HCT116 (cell line): ENCODE measurements around the gene SH3BP1. TPM values are rescaled to one million over a fixed set of nuclear protein-coding genes. Genes with fewer than 3 reads are reported as not detected.

Experiments
- ATAC-seq: fragments of 200-7000 bp; cut with Tn5 transposase; 2 replicates; pipeline ENCODE4 v1.9.1; 2020; ENCODE audit warnings: mild to moderate bottlenecking, moderate library complexity
- BruUV-seq: library from RNA; stranded (reverse); fragments of 400-500 nt; replicated peaks from 2 replicates; lab custom pipeline; 2021; lab: Mats Ljungman, UMichigan
- CTCF ChIA-PET: fragments of 300-600 bp; sonication (Branson Sonifier 250); formaldehyde crosslinking; loops from one replicate; lab custom pipeline; 2021; ENCODE audit warnings: antibody characterized with exemption; lab: Charles Lee
- POLR2A ChIA-PET: fragments of 300-600, 350-600 bp; sonication (Branson Sonifier 250); formaldehyde crosslinking; loops from one replicate; lab custom pipeline; 2021; ENCODE audit warnings: antibody characterized with exemption; lab: Charles Lee
- RAD21 ChIA-PET, 2 experiments: fragments of 300-600 bp; sonication (Branson Sonifier 250); formaldehyde crosslinking; loops; one replicate each; lab custom pipeline; 2023; ENCODE audit warnings: low total read pairs in 2 of 2; ENCODE audit not compliant: uncharacterized antibody in 2 of 2, unreplicated experiment in 2 of 2, low non-redundant PET in 1 of 2; lab: Charles Lee
- DNase-seq: peaks from one replicate; pipeline ENCODE4 v3.0.0-alpha.2; 2010; ENCODE audit warnings: low read depth, low spot score
- H2AFZ ChIP-seq: fragments of 200-600 bp; shearing (Covaris generic), sonication (generic); 2 replicates; pipeline ENCODE4 v1.6.1; 2017; ENCODE audit warnings: low read depth, mixed run types, mixed read lengths, antibody characterized with exemption, low read length; ENCODE audit not compliant: poor library complexity, severe bottlenecking
- H3K27ac ChIP-seq: 2 replicates; pipeline ENCODE4 v1.5.1; 2012; ENCODE audit warnings: low read depth, low read length
- H3K27me3 ChIP-seq: fragments of 200-600 bp; sonication (generic); 2 replicates; pipeline ENCODE4 v1.6.1; 2016; ENCODE audit warnings: mixed run types, low read length, mixed read lengths; ENCODE audit not compliant: insufficient read depth
- H3K36me3 ChIP-seq, 2 experiments: fragments of 200-500 bp in 1 of 2; fragments of 200-600 bp in 1 of 2; sonication (Bioruptor generic) in 1 of 2; sonication (generic) in 1 of 2; 2 replicates each; pipeline versions ENCODE4 v1.5.1 to v1.6.1; 2014 to 2016; ENCODE audit warnings: low read length in 2 of 2, inconsistent platforms in 1 of 2, mixed read lengths in 1 of 2, mixed run types in 1 of 2; ENCODE audit not compliant: insufficient read depth in 2 of 2, control insufficient read depth in 1 of 2
- H3K4me1 ChIP-seq, 2 experiments: fragments of 200-600 bp in 1 of 2; sonication (generic) in 1 of 2; 2 replicates each; pipeline versions ENCODE4 v1.5.1 to v1.6.1; 2012 to 2017; ENCODE audit warnings: low read length in 2 of 2, inconsistent platforms in 1 of 2, mild to moderate bottlenecking in 1 of 2, mixed read lengths in 1 of 2, mixed run types in 1 of 2, moderate library complexity in 1 of 2; ENCODE audit not compliant: insufficient read depth in 2 of 2, control insufficient read depth in 1 of 2
- H3K4me2 ChIP-seq: fragments of 200-600 bp; sonication (generic); 2 replicates; pipeline ENCODE4 v1.6.1; 2017; ENCODE audit warnings: mixed run types, low read length, mixed read lengths
- H3K4me3 ChIP-seq, 2 experiments: fragments of 200-600 bp in 1 of 2; sonication (generic) in 1 of 2; replicated peaks in 1 of 2; 2 replicates each; pipeline ENCODE4 v1.5.1; 2011 to 2016; ENCODE audit warnings: low read length in 2 of 2, control low read depth in 1 of 2, low read depth in 1 of 2, mild to moderate bottlenecking in 1 of 2, mixed read lengths in 1 of 2, mixed run types in 1 of 2
- H3K79me2 ChIP-seq: fragments of 200-600 bp; sonication (generic); 2 replicates; pipeline ENCODE4 v1.6.1; 2017; ENCODE audit warnings: mild to moderate bottlenecking, mixed run types, low read length, moderate library complexity, mixed read lengths; ENCODE audit not compliant: insufficient read depth
- H3K9ac ChIP-seq: fragments of 200-600 bp; sonication (generic); 2 replicates; pipeline ENCODE4 v1.6.1; 2016; ENCODE audit warnings: low read length, mixed read lengths
- H3K9me2 ChIP-seq: fragments of 200-600 bp; sonication (generic), shearing (Covaris generic); 2 replicates; pipeline ENCODE4 v1.6.1; 2017; ENCODE audit warnings: mixed run types, mild to moderate bottlenecking, moderate library complexity; ENCODE audit not compliant: insufficient read depth
- H3K9me3 ChIP-seq, 2 experiments: fragments of 200-500 bp in 1 of 2; fragments of 200-600 bp in 1 of 2; sonication (Bioruptor generic) in 1 of 2; sonication (generic) in 1 of 2; 2 replicates each; pipeline ENCODE4 v1.6.1; 2014 to 2017; ENCODE audit warnings: low read length in 2 of 2, mixed read lengths in 2 of 2, inconsistent platforms in 1 of 2, low read depth in 1 of 2, mild to moderate bottlenecking in 1 of 2, mixed run types in 1 of 2, moderate library complexity in 1 of 2; ENCODE audit not compliant: control insufficient read depth in 1 of 2, insufficient read depth in 1 of 2
- H4K20me1 ChIP-seq: fragments of 200-600 bp; sonication (generic), shearing (Covaris generic); 2 replicates; pipeline ENCODE4 v1.6.1; 2017; ENCODE audit warnings: mixed run types, mild to moderate bottlenecking, moderate library complexity; ENCODE audit not compliant: insufficient read depth
- CBX3 ChIP-seq: IDR thresholded peaks from 2 replicates; pipeline ENCODE4 v1.6.1; 2012; ENCODE audit warnings: low read depth
- CEBPB ChIP-seq: IDR thresholded peaks from 2 replicates; pipeline ENCODE4 v1.6.1; 2012; ENCODE audit warnings: low read depth
- EGR1 ChIP-seq: IDR thresholded peaks from 2 replicates; pipeline ENCODE4 v1.6.1; 2012; ENCODE audit warnings: low read depth
- ELF1 ChIP-seq: IDR thresholded peaks from 2 replicates; pipeline ENCODE4 v1.6.1; 2012; ENCODE audit warnings: low read depth, borderline replicate concordance
- EZH2 ChIP-seq: fragments of 200-600 bp; sonication (generic); IDR thresholded peaks from 2 replicates; pipeline ENCODE4 v1.6.1; 2017; ENCODE audit warnings: antibody characterized with exemption, mixed run types
- EZH2phosphoT487 ChIP-seq: fragments of 200-600 bp; IDR thresholded peaks from 2 replicates; pipeline ENCODE4 v1.6.1; 2018; ENCODE audit warnings: antibody characterized with exemption, borderline replicate concordance
- FOSL1 ChIP-seq: IDR thresholded peaks from 2 replicates; pipeline ENCODE4 v1.6.1; 2012; ENCODE audit warnings: low read depth
- POLR2A ChIP-seq: IDR thresholded peaks from 2 replicates; pipeline ENCODE4 v1.7.0; 2011; ENCODE audit warnings: borderline replicate concordance; ENCODE audit not compliant: insufficient read depth, insufficient read length; ENCODE audit errors: extremely low read depth
- POLR2AphosphoS5 ChIP-seq: IDR thresholded peaks from 2 replicates; pipeline ENCODE4 v1.6.1; 2011; ENCODE audit warnings: mild to moderate bottlenecking, low read depth, low read length, moderate library complexity
- RAD21 ChIP-seq: IDR thresholded peaks from 2 replicates; pipeline ENCODE4 v1.6.1; 2012; ENCODE audit warnings: low read depth, mild to moderate bottlenecking
- SIN3A ChIP-seq: IDR thresholded peaks from 2 replicates; pipeline ENCODE4 v1.6.1; 2012; ENCODE audit warnings: low read depth
- SP1 ChIP-seq: IDR thresholded peaks from 2 replicates; pipeline ENCODE4 v1.6.1; 2012; ENCODE audit warnings: low read depth
- SRF ChIP-seq: IDR thresholded peaks from 2 replicates; pipeline ENCODE4 v1.6.1; 2012; ENCODE audit warnings: low read depth
- YY1 ChIP-seq: IDR thresholded peaks from 2 replicates; pipeline ENCODE4 v1.6.1; 2011; ENCODE audit warnings: low read length, low read depth, moderate library complexity, mild to moderate bottlenecking; ENCODE audit not compliant: insufficient replicate concordance; ENCODE audit errors: extremely low read depth
- ZFX ChIP-seq: fragments of 450-650 bp; IDR thresholded peaks from 2 replicates; pipeline ENCODE4 v1.6.1; 2017
- ZNF274 ChIP-seq: fragments of 200-500 bp; sonication (Bioruptor generic); IDR thresholded peaks from 2 replicates; pipeline ENCODE4 v1.6.1; 2014; ENCODE audit warnings: mild to moderate bottlenecking, low read depth, low read length, inconsistent platforms
- intact Hi-C: fragments of 100-400 bp; cut with micrococcal nuclease; formaldehyde crosslinking; loops from 2 replicates; pipeline ENCODE4 v1.10.0; 2022
- total RNA-seq: library from RNA; stranded (reverse); gene quantifications from one replicate; pipeline ENCODE4 v1.2.1, GENCODE V29; 2021; ENCODE audit not compliant: unreplicated experiment
- TF ChIP-seq, protein P1 (sequence below), 3 experiments: fragments of 200-600 bp in 1 of 3; sonication (generic) in 1 of 3; IDR thresholded peaks in 2 of 3; conservative IDR thresholded peaks in 1 of 3; 2 replicates each; pipeline ENCODE4 v1.5.1; 2012 to 2017; ENCODE audit warnings: low read depth in 2 of 3, low read length in 2 of 3, antibody characterized with exemption in 1 of 3, borderline replicate concordance in 1 of 3, control low read depth in 1 of 3, mild to moderate bottlenecking in 1 of 3, mixed read lengths in 1 of 3, mixed run types in 1 of 3, moderate library complexity in 1 of 3; ENCODE audit not compliant: insufficient read depth in 1 of 3
- TF ChIP-seq, protein P2 (sequence below): IDR thresholded peaks from 2 replicates; pipeline ENCODE4 v1.6.1; 2012
- TF ChIP-seq, protein P3 (sequence below): IDR thresholded peaks from 2 replicates; pipeline ENCODE4 v1.6.1; 2012
- TF ChIP-seq, protein P4 (sequence below): IDR thresholded peaks from 2 replicates; pipeline ENCODE4 v1.6.1; 2011; ENCODE audit warnings: mild to moderate bottlenecking, low read length, moderate library complexity; ENCODE audit not compliant: insufficient replicate concordance; ENCODE audit errors: extremely low read depth

SH3BP1 gene
- total RNA-seq, 1 experiment from 2014 or later: 48.4 TPM

DNA sequence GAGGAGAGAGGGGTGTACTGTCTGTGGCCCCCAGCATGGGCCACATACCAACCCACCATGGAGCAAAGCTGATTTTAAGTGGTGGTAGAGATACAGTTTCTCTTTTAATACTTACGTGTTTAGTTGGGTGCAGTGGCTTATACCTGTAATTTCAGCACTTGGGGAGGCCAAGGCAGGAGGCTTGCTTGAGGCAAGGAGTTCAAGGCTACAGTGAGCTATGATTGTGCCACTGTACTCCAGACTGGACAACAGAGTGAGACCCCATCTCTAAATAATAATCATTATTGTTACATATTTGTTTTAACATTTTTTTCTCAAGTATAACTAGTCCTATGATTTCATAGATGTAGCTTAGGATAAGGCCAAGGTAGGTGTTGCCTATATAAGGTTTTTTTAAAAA lies 22.0 kb upstream of the SH3BP1 start:
- no peak for ATAC-seq
- ChIA-PET CTCF (interaction anchor here (1.0 kb wide), 1 partner anchor 8 kb away, joined by 3 read pairs; no protein-coding TSS in a partner anchor), RAD21 (no interaction called here), POLR2A (interaction anchor here (1.3 kb wide), 1 partner anchor 25 kb away, joined by 8 read pairs; no protein-coding TSS in a partner anchor)
- DNase-seq: no peak
- no peaks in the 10 kb centered on the region; the same call in 1 of the 2 replicates for H3K79me2 ChIP-seq
- H3K9ac ChIP-seq: no peak overlapping the region
- H4K20me1 ChIP-seq: no peaks in the 10 kb centered on the region
- H3K4me3 ChIP-seq: no peak overlapping the region
- H3K9me2 ChIP-seq: no peaks in the 10 kb centered on the region
- H2AFZ ChIP-seq: no peak overlapping the region
- H3K36me3 ChIP-seq: peaks cover 31 to 35% of the 10 kb centered on the region in 2 experiments
- H3K4me1 ChIP-seq: 0 out of 4 replicates have a peak, but pooled peaks cover 2% of the 10 kb centered on the region in 2 experiments
- TF ChIP-seq FOSL1 (no peak), ELF1 (no peak), POLR2AphosphoS5 (no peak), SRF (no peak), ZNF274 (no peak), EZH2 (no peak), EZH2phosphoT487 (no peak), EGR1 (no peak), ZFX (no peak), CBX3 (no peak), POLR2A (no peak), RAD21 (no peak), YY1 (no peak), SP1 (no peak), CEBPB (no peak), SIN3A (no peak)
- TF ChIP-seq, protein P1, sequence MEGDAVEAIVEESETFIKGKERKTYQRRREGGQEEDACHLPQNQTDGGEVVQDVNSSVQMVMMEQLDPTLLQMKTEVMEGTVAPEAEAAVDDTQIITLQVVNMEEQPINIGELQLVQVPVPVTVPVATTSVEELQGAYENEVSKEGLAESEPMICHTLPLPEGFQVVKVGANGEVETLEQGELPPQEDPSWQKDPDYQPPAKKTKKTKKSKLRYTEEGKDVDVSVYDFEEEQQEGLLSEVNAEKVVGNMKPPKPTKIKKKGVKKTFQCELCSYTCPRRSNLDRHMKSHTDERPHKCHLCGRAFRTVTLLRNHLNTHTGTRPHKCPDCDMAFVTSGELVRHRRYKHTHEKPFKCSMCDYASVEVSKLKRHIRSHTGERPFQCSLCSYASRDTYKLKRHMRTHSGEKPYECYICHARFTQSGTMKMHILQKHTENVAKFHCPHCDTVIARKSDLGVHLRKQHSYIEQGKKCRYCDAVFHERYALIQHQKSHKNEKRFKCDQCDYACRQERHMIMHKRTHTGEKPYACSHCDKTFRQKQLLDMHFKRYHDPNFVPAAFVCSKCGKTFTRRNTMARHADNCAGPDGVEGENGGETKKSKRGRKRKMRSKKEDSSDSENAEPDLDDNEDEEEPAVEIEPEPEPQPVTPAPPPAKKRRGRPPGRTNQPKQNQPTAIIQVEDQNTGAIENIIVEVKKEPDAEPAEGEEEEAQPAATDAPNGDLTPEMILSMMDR (IDR thresholded peaks at IDR 0.05 in 2 of 3, conservative IDR thresholded peaks at IDR 0.05 in 1 of 3; ENCODE audit: borderline replicate concordance in 1 of 3, insufficient read depth in 1 of 3, low read depth in 2 of 3, low read length in 2 of 3): no peak
- TF ChIP-seq, protein P2, sequence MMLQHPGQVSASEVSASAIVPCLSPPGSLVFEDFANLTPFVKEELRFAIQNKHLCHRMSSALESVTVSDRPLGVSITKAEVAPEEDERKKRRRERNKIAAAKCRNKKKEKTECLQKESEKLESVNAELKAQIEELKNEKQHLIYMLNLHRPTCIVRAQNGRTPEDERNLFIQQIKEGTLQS: no peak
- TF ChIP-seq, protein P3, sequence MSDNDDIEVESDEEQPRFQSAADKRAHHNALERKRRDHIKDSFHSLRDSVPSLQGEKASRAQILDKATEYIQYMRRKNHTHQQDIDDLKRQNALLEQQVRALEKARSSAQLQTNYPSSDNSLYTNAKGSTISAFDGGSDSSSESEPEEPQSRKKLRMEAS: no peak
- TF ChIP-seq, protein P4, sequence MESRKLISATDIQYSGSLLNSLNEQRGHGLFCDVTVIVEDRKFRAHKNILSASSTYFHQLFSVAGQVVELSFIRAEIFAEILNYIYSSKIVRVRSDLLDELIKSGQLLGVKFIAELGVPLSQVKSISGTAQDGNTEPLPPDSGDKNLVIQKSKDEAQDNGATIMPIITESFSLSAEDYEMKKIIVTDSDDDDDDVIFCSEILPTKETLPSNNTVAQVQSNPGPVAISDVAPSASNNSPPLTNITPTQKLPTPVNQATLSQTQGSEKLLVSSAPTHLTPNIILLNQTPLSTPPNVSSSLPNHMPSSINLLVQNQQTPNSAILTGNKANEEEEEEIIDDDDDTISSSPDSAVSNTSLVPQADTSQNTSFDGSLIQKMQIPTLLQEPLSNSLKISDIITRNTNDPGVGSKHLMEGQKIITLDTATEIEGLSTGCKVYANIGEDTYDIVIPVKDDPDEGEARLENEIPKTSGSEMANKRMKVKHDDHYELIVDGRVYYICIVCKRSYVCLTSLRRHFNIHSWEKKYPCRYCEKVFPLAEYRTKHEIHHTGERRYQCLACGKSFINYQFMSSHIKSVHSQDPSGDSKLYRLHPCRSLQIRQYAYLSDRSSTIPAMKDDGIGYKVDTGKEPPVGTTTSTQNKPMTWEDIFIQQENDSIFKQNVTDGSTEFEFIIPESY: no peak
- no peak overlapping the region for H3K4me2 ChIP-seq
- BruUV-seq: TSS peak; percentile 33
- H3K27me3 ChIP-seq: no peaks in the 10 kb centered on the region
- H3K27ac ChIP-seq: no peak overlapping the region
- no peaks in the 10 kb centered on the region for H3K9me3 ChIP-seq
- intact Hi-C loops: no loop called here
